GM23338 (cell line): Measurements from ENCODE around the gene RMDN3.
A peak's percentile ranks its signal among the peaks of the same experiment; 100 is the strongest.

Source experiments
- CREB1 ChIP-seq: fragments of 250-450 bp; sonication (Bioruptor Pico); IDR thresholded peaks from 2 replicates; pipeline ENCODE4 v1.5.0; 2020; ENCODE audit warnings: low read depth, mild to moderate bottlenecking, moderate library complexity
- ETS1 ChIP-seq: IDR thresholded peaks from 2 replicates; pipeline ENCODE4 v1.6.1; 2016; ENCODE audit warnings: antibody characterized with exemption
- EZH2 ChIP-seq: fragments of 200-600 bp; sonication (generic); IDR thresholded peaks from one replicate; pipeline ENCODE4 v1.8.0; 2017; ENCODE audit warnings: antibody characterized with exemption, mild to moderate bottlenecking, low read depth; ENCODE audit not compliant: unreplicated experiment
- EZH2phosphoT487 ChIP-seq: fragments of 200-600 bp; sonication (generic); IDR thresholded peaks from one replicate; pipeline ENCODE4 v1.8.1; 2018; ENCODE audit warnings: antibody characterized with exemption; ENCODE audit not compliant: unreplicated experiment
- JUNB ChIP-seq: IDR thresholded peaks from one replicate; pipeline ENCODE4 v1.6.1; 2016; ENCODE audit warnings: antibody characterized with exemption; ENCODE audit not compliant: unreplicated experiment
- NANOG ChIP-seq: IDR thresholded peaks from 2 replicates; pipeline ENCODE4 v1.6.1; 2016; ENCODE audit warnings: antibody characterized with exemption, borderline replicate concordance
- POLR2AphosphoS5 ChIP-seq: IDR thresholded peaks from 2 replicates; pipeline ENCODE4 v1.6.1; 2016; ENCODE audit warnings: antibody characterized with exemption, low read depth
- REST ChIP-seq: IDR thresholded peaks from one replicate; pipeline ENCODE4 v1.6.1; 2018; ENCODE audit warnings: antibody characterized with exemption; ENCODE audit not compliant: unreplicated experiment
- STAT1 ChIP-seq: IDR thresholded peaks from one replicate; pipeline ENCODE4 v1.6.1; 2016; ENCODE audit warnings: antibody characterized with exemption; ENCODE audit not compliant: unreplicated experiment
- ZNF114 ChIP-seq: fragments of 250-450 bp; sonication (Bioruptor Pico); IDR thresholded peaks from 2 replicates; pipeline ENCODE4 v1.5.0; 2020; ENCODE audit warnings: mild to moderate bottlenecking, moderate library complexity
- ZNF331 ChIP-seq: fragments of 250-450 bp; sonication (Bioruptor Pico); IDR thresholded peaks from 2 replicates; pipeline ENCODE4 v1.5.0; 2020; ENCODE audit warnings: low read depth, mild to moderate bottlenecking, moderate library complexity
- ZNF462 ChIP-seq: fragments of 250-450 bp; sonication (Bioruptor Pico); IDR thresholded peaks from 2 replicates; pipeline ENCODE4 v1.5.0; 2020; ENCODE audit warnings: mild to moderate bottlenecking, moderate library complexity
- TF ChIP-seq, protein P1 (sequence below), 2 experiments: fragments of 200-600 bp in 1 of 2; sonication (generic) in 1 of 2; conservative IDR thresholded peaks; 2 replicates each; pipeline versions ENCODE4 v1.5.1 to v1.6.1; 2016 to 2017; ENCODE audit warnings: antibody characterized with exemption in 2 of 2, low read depth in 2 of 2, mild to moderate bottlenecking in 2 of 2, moderate library complexity in 1 of 2

DNA sequence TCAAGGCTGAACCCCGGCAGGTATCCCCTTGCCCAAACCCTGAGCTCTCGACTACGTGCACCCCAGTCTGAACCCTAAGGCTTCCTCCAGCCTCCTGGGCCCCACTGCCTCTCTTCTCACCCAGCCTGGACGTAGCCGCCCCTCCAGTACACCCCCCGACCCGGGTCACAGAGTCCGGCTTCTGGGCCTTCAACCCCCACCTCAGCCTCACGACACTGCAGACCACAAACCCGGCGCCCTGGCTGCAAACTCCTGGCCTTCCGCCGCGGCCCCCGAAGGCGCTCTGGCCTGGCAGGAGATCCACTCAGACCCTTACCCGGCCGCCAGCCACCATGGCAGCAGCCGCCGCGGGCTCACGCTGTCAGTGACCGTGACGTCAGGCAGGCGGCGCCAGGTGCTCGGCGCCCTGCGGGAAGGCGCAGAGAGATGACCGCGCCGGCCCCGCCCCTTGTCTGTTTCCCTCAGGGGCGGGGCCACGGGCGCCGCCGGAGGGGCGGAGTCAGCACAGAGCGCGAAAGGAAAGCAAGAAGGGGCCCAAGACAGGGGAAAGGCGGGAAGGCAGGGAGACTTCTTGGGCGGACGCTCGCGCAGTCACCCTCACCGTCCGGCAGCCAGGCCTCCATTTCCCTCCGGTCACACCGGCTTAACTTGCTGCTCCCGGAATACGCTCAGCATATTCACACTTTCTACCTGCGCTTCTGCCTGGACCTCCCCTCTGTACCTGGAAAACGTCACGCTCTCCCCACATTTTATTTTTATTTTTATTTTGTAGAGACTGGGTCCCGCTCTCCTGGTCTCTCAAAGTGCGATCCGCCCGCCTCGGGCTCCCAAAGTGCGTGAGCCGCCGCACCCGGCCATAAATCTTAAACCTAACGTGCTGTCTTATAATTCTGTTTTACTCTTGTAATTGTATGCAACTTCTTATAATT is at the start of gene RMDN3:
- TF ChIP-seq, protein P1, sequence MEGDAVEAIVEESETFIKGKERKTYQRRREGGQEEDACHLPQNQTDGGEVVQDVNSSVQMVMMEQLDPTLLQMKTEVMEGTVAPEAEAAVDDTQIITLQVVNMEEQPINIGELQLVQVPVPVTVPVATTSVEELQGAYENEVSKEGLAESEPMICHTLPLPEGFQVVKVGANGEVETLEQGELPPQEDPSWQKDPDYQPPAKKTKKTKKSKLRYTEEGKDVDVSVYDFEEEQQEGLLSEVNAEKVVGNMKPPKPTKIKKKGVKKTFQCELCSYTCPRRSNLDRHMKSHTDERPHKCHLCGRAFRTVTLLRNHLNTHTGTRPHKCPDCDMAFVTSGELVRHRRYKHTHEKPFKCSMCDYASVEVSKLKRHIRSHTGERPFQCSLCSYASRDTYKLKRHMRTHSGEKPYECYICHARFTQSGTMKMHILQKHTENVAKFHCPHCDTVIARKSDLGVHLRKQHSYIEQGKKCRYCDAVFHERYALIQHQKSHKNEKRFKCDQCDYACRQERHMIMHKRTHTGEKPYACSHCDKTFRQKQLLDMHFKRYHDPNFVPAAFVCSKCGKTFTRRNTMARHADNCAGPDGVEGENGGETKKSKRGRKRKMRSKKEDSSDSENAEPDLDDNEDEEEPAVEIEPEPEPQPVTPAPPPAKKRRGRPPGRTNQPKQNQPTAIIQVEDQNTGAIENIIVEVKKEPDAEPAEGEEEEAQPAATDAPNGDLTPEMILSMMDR (conservative IDR thresholded peaks at IDR 0.05; ENCODE audit: low read depth in 2 of 2), result no peak
- TF ChIP-seq EZH2, result no peak
- TF ChIP-seq EZH2phosphoT487, result no peak
- peak; percentile 94 for TF ChIP-seq POLR2AphosphoS5
- TF ChIP-seq REST, result no peak
- TF ChIP-seq NANOG, result no peak
- no peak for TF ChIP-seq JUNB
- no peak for TF ChIP-seq ZNF331
- TF ChIP-seq ZNF114 (CRISPR knock-in tag), result no peak
- peak; percentile 99 for TF ChIP-seq CREB1
- peak; percentile 35; the same call in 1 of the 2 replicates for TF ChIP-seq ETS1
- TF ChIP-seq STAT1, result no peak
- TF ChIP-seq ZNF462 (CRISPR knock-in tag), result no peak
